Measurements from ENCODE around the gene CENPP.
A peak's percentile ranks its signal among the peaks of the same experiment; 100 is the strongest.
"Not testable (repeated sequence)": the region's sequence is repeated elsewhere in the genome, so short reads cannot be mapped to it uniquely, and the experiment has no call there.

The CENPP gene

DNA sequence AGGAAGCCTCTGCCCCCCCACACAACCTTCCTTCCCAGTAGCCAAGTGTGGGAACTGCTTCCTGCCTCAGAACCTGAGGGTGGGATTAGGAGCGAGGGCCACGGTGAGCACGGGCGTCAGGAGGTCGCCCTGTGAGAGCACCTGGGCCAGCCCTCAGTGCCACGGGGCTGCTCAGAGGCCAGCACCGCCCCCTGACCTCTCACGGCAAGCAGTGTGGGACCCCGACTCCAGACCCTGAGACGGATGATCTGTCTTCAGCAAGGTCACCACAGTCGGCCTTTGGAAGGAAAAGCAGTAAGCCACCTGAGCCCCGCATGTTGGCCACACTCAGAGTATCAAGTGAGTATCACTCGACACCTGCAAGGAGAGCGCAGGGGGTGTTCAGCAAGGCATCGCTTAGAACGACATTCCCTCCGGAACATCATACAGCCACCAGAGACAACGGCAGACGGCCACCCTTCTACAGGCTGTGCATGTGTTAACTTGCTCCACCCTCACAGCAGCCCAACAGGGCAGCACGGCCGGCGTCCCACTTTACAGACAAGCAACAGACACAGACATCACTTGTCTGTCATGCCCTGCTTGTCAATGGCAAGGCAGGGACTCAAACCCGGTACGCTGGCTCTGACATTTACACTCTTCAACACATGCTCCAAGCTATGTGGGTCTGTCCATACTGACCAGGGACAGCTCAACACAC, 294.0 kb downstream of the CENPP start:
- DNase-seq = no peak

DNA sequence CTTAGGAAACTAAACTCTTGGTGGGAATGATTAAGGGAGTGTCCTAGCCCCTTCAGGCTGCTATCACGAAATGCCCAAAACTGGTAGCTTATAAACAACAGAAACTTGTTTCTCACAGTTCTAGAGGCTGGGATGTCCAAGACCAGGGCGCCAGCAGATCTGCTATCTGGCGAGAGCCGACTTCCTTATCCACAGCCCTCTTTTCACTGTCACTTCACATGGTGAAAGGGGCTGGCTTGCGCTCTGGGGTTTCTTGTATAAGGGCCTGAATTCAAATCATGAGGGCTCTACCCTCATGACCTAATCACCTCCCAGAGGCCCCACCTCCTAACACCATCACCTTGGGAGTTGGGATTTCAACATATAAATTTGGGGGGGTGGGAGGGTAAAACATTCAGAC, 295.1 kb downstream of the CENPP start:
- no peak for DNase-seq

DNA sequence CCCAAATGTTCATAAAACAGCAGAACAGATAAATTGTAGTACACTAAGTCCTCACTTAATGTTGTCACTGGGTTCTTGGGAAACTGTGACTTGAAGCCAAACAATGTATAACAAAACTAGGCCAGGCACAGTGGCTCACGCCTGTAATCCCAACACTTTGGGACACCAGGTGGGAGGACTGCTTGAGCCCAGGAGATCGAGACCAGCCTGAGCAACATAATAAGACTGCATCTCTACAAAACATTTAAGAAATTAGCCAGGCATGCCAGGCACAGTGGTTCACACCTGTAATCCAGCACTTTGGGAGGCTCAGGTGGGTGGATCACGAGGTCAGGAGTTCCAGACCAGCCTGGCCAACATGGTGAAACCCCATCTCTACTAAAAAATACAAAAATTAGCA, 298.2 kb downstream of the CENPP start:
- not testable (repeated sequence) for DNase-seq

DNA sequence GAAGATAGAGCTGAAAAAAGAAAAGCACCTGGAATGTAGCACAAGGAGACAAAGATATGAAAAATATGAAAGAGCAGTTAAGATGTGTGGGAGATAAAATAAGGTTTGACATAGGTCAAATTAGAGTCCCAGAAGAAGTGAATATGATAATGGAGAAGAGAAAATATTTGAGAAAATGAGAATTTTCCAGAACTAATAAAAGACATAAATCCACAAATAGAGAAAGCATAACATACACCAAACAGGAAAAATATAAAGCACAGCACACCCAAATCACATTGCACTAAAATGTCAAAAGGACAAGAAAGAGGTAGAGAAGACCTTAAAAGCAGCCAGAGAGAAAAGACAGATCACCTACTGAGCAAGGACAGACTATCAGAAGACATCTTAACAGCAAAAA, 300.7 kb downstream of the CENPP start:
- no peak for DNase-seq

DNA sequence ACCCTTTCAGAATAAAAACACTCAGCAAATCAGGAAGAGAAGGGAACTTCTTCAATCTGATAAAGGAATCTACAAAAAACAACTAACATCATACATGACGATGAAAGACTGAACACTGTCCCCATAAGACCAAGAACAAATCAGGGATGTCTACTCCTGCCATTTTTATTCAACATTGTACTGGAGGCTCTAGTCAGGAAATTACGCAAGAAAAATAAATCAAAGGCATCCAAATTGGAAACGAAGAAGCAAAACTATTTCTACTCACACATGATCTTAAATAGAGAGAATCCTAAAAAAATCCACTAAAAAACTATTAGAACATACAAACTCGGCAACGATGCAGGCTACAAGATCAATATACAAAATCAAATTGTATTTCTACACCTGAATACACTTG, 301.9 kb downstream of the CENPP start:
- DNase-seq = no peak

DNA sequence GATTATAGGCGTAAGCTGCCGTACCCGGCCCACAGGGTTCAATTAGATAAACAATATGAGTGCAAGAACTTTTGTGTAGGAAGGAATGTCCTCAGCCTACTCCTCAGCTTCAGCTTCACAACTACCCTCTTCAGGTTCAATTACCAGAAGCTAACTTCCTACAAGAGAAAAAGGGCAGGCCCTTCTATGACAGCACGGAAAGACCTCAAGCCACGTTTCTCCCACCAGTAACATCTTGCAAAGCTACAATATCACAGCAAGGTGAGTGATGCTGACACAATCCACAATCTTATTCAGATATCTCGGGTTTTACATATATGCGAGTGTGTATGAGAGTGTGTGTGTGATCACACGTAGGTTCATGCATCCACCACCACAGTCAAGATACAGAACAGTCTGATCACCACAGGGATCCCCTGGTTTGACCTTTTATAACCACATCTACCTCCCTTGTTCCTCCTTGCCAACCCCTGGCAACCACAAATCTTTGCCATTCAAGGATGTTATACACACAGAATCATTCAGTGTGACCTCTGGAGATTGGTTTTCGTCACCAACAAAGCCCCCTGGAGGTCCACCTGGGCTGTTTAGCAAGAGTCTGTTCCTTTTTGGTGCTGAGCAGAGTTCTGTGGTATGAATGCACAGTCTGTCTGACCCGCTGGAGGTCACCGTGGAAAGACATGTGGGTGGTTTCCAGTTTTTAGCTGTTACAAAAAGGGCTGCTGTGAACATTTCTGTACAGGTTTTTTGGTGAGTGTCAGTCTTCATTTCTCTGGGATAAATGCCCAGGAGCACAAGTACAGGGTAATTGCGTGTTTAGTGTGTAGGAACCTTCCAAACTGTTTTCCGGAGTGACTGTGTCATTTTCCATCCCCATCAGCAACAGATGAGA, 305.9 kb downstream of the CENPP start:
- no peak for DNase-seq

DNA sequence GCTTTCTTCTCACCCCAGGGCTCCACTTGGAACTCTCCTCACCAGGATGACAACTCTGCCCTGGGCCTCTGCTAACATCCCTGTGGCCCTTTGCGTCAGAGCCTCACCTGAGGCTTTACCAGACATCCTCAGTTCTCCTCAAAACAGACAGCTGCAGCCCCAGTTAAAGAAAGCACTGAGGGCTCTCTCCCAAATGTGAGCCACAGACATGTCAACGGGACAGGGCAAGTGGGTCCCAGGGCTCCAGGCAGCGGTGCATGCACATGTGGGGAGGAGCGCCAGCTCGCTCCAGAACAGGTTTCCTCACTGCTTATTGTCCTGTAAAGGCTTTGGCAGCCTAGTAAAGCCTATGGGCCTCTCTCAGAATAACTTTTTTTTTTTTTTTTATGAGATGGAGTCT, 306.9 kb downstream of the CENPP start:
- no peak for DNase-seq

DNA sequence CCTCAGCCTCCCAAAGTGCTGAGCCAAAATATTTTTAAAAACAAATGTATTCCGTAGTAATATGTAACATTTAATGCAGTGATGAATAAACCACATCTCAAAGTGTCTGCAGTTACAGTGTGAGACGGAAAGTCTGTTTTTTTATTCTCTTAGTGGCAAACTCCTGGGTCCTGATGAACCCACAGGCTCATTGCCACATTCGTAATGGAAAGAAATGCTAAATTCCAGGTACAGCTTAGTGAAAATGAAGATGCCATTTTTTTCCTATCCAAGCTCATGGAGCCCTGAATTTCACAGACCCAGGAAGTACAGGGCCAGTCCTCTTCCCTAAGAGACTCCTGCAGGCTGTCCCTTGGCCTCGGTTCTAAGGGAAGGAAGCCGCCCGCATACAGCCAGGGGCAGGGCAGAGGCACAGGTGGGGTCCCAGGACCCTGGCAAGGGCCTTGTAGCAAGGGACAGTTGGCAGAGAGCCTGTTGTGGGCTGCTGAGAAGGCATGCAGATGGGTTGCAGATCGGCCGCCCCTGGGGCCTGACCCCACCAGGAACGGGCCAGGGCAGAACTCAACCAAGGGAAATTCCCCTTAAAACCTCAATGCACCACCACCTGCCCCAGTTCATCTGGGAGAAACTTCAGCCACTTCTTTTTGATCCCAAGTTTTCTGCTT, 308.0 kb downstream of the CENPP start:
- no peak for DNase-seq

DNA sequence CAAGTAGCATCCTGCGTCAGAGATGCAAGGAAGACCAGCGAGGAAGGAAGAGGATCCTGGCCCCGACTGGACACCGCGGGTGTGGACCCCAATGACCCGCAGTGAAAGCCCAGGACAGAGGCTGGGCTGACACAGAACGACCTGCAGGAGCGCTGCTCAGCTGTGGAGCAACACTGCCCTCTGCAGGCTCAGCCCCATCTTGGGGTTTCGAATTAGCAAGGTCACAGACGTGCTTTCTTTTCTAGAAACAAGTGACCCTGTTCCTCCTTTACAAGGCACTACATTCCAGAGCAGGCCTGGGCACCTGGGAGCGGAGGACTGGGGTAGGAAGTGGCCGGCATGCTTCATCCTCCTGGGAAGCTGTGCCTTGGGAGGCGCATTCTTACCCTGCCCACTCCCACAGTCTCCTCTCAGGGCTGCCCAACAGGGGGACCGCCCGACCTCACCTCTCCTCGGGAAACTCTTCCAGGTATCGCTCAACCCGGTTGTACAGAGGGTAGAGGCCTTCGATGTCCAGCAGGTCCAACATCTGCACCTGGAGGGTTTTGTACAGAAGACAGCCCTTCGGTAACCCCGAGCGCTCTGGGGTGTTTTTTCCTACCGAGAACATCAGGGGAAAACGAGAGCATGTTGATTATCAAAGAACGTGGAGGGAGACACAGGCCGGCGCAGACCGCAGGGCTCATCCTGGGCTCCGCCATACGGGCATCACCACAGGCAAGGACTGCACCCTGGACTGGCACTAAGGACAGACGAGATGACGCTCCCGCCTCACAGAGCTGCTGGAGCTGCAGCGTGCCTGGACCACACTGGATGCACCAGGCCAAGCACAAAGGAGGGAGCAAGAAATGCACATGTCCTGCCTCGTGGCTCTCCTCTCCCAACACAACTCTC, 309.2 kb downstream of the CENPP start:
- peak; percentile 59 to 62 for DNase-seq

DNA sequence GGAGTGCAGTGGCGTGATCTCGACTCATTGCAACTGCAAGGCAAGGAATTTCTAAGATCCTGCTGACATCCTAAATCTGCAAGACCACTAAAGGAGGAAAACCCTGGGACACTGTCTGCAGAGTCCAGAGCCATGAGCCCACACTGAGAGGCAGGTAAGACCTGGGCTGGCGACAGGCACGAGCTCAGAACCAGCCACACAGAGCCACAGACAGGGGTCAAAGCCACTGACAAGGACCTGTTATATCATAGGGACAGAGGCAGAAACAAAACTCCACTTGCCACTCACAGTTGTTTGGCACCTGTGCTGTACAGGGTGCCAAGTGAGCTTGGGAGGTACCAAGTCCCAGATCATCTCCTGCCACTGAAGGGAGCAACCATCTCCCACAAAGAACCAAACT, 310.0 kb downstream of the CENPP start:
- DNase-seq = no peak

DNA sequence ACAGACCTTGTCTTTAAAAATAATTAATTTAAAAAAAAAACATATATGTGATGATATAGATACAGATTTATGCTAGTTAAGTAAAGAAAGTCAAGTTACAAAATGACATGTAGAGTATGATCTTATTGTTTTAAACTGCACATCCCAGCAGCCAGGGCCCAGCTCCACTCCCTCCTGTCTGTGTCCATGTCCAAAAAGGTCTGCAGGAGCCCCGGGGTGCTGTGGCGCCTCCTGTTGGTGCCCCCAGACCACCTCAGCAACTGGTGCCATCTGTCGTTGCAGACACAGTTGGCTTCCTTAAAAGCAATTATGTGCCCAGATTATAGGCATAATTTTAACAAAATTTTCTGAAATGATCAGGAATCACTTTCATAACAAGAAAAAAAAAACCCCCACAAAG, 310.9 kb downstream of the CENPP start:
- DNase-seq = no peak

DNA sequence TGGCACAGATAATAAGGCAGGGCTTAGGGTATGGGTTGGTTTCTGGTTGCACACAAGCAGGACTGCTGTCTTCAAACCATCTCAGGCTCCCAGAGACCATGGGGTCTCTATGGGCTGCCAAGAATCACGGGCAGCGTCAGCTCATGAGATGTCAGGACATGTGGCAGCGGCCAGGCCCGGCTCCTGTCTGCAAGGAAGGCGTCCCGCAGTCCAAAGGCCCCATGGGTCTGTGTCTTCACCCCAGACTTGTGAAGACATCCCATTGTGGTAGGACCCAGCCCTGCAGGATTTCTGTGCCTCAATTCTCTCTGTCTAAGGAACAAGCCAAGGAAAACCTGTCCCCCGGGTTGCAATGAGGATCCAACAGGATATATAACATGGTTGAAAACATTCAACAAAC, 311.6 kb downstream of the CENPP start:
- DNase-seq = no peak

DNA sequence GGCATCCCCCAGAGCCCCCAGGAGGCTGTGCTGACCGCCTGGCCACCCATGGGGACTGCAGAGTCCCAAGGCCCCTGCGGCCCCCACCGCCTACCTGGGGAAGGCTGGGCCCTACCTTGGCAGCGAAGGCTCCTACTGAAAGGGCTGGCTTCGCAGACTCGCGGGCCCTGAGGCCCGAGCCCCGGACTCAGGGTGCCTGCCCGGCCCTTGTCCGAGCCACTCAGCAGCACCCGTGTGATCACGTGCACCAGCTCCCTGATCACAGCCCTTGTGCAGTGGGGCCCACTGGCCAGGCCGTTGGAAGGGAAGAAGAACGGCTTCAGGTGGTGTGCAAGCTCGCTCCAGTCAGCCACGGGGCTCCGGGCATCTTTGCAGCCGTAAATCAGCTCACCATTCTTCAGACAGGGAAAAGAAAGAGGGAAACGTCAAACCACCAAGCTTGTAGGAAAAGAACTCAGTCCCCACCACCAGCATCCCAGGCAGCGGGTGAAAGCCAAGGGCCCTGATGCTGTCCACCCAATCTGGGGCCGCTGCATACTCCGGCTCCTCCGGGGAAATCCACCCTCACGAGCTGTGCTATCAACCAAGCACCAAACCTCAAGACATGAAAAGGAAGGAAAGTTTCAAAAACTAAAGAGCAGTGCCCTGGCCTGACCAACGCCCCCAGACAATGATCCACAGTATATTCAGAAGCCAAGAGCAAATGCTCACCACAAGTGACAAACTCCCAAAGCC, 312.3 kb downstream of the CENPP start:
- no peak for DNase-seq

DNA sequence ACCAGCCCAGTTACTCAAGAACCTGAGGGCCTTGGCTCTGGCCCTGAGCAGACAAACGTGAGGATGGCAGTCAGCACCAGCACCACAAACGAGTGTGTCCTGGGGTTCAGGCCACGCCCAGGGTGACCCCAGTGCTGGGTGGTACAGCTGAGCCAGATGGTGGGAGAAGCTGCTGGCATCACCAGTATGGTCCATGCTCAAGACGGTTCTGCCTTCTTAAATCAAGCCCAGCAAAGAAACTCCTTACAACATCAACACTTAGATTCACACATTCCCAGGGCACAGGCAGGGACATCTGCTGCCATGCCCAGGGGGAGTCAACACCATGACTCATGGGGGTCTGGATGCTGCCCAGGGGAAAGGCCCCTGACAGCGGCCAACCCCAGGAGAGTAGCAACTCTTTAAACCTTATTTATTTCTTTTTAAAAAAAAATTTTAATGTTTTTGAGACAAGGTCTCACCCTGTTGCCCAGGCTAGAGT, 312.9 kb downstream of the CENPP start:
- no peak for DNase-seq

DNA sequence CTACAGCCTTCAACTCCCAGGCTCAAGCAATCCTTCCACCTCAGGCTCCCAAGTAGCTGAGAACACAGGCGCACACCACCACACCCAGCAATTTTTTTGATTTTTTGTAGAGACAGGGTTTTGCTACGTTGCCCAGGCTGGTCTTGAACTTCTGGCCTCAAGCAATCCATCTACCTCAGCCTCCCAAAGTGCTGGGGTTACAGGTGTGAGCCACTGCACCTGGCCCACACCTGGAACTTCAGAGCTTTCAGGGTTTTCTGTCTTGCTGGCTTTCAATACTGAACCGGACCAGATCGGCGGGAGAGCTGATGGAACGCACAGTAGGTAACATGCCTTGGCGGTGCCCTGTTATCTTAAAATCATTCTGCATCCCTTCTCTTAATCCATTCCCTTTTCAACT, 313.4 kb downstream of the CENPP start:
- DNase-seq = no peak

DNA sequence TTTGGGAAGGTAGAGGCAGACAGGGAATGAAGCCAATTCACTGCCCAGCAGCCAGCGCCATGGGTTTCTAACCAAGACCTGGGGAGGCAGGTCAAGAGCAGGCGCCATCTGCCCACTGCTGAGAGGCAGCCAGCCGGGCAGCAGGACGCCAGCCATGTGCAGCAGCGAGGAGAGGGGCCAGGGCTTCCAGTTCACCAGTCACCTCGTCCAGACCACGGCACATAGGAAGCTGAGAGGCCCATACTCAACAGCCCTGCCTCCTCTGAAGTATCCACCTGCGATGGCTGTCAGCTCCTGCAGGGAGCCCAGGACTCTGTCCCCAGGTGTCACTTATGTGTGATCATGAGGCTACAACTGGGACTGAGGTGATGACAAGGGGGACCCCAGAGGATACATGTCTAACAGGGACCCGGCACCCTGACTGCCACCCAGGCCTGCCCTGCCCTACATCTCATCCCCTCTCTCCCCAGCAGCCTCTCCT, 314.1 kb downstream of the CENPP start:
- no peak for DNase-seq

DNA sequence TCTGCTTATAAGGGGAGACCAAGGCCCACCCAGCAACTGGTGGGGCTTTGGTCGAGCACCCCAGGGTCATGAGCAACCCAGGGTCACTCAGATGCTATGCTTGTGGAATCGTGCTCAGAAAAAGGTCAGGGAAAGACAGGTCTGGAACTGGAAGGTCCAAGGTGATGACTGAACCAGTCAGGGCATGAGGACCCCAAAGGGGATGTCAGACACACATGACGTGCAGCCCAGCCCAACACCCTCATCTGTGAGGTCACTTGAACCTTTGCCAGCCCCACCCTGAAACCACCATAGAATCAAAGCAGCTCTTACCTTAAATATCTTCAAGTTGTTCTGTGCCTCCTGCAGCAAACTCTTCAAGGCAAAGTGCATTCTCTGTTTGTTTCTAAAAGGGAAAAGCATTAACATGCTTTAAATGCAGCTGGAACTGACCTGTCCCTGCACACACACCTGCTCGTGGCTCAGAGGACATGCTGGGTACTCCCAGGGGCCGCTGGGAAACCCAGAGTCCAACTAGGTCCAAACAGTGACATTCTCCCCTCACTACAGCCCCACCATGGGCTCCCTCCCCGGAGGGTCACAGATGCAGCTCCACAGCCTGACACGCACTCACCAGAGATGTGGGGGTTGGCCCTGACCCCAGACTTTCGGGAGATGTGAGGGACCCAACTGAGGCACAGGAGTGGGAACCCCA, 314.8 kb downstream of the CENPP start:
- DNase-seq = no peak

DNA sequence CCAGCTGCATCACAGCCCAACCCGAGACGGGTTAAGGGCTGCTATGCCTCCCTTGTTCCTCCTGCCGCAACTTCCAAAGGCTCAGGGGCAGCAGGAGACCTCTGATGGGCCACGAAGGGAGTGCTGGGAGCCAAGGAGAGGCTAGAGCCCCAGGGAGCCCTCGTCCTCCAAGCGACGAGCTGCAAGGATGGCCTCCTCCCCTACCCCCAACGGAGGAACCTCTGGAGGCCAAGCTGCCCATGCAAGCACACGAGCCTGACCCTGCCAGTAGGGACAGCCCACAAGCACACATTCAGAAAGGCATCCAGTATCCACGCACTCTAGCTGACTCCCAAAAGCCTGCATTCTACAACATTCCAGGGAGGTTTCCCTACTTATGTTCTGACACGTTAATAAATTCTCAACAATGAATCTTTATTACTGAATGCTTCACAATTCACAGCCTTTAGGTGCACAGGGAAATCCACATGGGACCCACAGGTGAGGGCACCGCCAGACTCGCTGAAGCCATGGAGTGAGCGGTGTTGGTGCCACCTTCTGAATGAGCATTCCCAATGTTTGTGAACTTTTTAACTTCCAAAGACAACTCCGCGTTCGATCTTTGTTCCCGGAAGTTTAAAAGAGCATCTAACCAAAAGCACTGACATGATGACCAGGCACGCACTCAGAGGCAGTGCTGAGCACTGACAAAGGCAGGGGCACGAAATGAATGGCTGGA, 315.5 kb downstream of the CENPP start:
- no peak for DNase-seq

DNA sequence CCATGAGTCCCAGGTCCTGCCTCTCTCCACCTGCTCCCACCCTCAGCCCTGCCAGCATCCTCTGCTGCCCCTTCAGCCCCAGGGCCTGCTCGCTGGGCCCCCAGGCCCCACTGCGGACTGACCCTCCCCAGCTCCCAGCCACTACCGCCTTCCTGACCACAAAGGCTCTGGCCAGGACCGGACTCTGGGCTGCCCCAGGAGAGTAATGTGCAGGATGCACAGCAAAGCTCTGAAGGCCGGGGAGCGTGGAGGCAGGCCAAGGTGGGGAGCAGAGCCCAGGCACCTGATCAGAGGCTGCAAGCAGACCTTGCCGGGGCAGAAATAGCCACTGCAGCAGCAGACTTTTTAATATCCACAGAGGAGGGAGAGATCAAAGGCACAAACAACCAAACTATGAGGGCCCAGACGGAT, 316.3 kb downstream of the CENPP start:
- no peak for DNase-seq

DNA sequence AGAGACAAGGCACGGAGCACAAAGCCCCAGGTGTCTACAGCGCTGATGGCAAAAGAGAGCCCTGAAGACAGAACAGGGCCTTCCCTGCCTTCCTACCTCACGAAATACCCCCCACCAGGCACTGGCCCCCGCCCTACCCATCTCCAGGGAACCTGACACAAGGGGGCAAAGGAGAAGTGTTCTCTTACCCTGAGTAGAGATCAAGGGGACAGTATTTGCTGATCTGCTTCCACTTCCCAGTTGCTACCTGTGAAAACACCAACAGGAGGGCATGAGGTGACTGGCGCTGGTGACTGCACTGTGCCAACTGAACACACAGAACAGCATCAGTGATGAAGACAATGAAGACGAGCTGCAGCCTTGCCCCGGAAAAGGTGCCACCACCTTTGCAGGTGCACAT, 316.8 kb downstream of the CENPP start:
- DNase-seq = no peak

Data from stimulated activated CD4-positive, alpha-beta T cell treated with anti-CD3 and anti-CD28 coated beads, Interleukin-2, amount 100 ng/mL, for 48 hours (primary cell).